ENCODE measurements around the gene ZNF101. TPM values are rescaled to one million over a fixed set of nuclear protein-coding genes. Genes with fewer than 3 reads are reported as not detected.
A peak's percentile ranks its signal among the peaks of the same experiment; 100 is the strongest.

ZNF101 gene
- total and polyA plus RNA-seq, 2 donors (not counting 1 experiment from before 2014, with no cell fraction given): 15.2 to 74.3 TPM

- H3K4me1 Mint-ChIP-seq: peaks cover 8% of the 10 kb centered on the region
- peaks cover 0 to 86% of the 10 kb centered on the region in 2 experiments for H3K36me3 ChIP-seq (replicated peaks in 1 of 2; ENCODE audit: control extremely low read depth in 1 of 2, control insufficient read depth in 1 of 2, extremely low read depth in 1 of 2, insufficient read depth in 2 of 2, low read length in 1 of 2)
- no peaks in the 10 kb centered on the region for H3K27me3 ChIP-seq (replicated peaks in 1 of 4; ENCODE audit: control extremely low read depth in 1 of 4, control insufficient read depth in 3 of 4, insufficient read depth in 4 of 4, low read length in 3 of 4)
- no peak overlapping the region for H3K4me2 ChIP-seq (replicated peaks; ENCODE audit: low read depth, low read length, poor library complexity, severe bottlenecking)
- H4K20me1 ChIP-seq (ENCODE audit: control insufficient read depth, insufficient read depth, low read length, poor library complexity, severe bottlenecking): peaks cover 36% of the 10 kb centered on the region
- DNase-seq: peak; percentile 6
- WGBS (ENCODE audit: insufficient coverage): 97% methylated on average over 31 of the region's 33 CpGs
- no peak overlapping the region for H3K9ac ChIP-seq (ENCODE audit: low read length)
- H3K27me3 Mint-ChIP-seq: no peaks in the 10 kb centered on the region
- H3K9me3 Mint-ChIP-seq (ENCODE audit: insufficient read depth): no peaks in the 10 kb centered on the region
- no peak overlapping the region for H3K27ac ChIP-seq (ENCODE audit: low read length in 2 of 2)
- H3K4me3 ChIP-seq (ENCODE audit: control extremely low read depth in 1 of 5, extremely low read depth in 1 of 5, insufficient read depth in 1 of 5, low read depth in 2 of 5, low read length in 4 of 5): no peak overlapping the region
- H3K9me3 ChIP-seq (ENCODE audit: control extremely low read depth in 1 of 3, control insufficient read depth in 2 of 3, insufficient read depth in 1 of 3, low read length in 2 of 3): no peaks in the 10 kb centered on the region
- H3K79me2 ChIP-seq (ENCODE audit: control insufficient read depth, insufficient read depth, low read length): peaks cover 83% of the 10 kb centered on the region
- ChIA-PET POLR2A (no interaction called here), CTCF (interaction anchor here (0.6 kb wide), 1 partner anchor 11 kb away, joined by 4 read pairs; no protein-coding TSS in a partner anchor)
- intact Hi-C loops (cut with micrococcal nuclease): no loop called here
- H2AFZ ChIP-seq (ENCODE audit: insufficient read depth, low read depth, low read length, poor library complexity, severe bottlenecking): no peak overlapping the region
- ATAC-seq (ENCODE audit: low read depth): no peak
- H3K27ac Mint-ChIP-seq: no peak overlapping the region
- TF ChIP-seq CTCF (IDR thresholded peaks at IDR 0.05): no peak
- no peak for TF ChIP-seq EZH2 (IDR thresholded peaks at IDR 0.05; ENCODE audit: borderline replicate concordance, insufficient read depth, low read depth, low read length, poor library complexity, severe bottlenecking)
- no peak overlapping the region for H3K4me3 Mint-ChIP-seq
- peaks cover 7 to 10% of the 10 kb centered on the region in 2 donors for H3K4me1 ChIP-seq (ENCODE audit: control insufficient read depth in 2 of 2, insufficient read depth in 2 of 2, low read length in 2 of 2)
Measured at GRCh38 chr19:19656451-19657396, 11.9 kb upstream of the ZNF101 start.

GRCh38 chr19:19657397-19657783 is 11.2 kb upstream of the ZNF101 start:
- no peaks in the 10 kb centered on the region for H3K9me3 Mint-ChIP-seq (ENCODE audit: insufficient read depth)
- WGBS (ENCODE audit: insufficient coverage): 97% methylated on average over 10 of the region's 10 CpGs
- Histone ChIP-seq H3K9me3 (ENCODE audit: control extremely low read depth in 1 of 3, control insufficient read depth in 2 of 3, insufficient read depth in 1 of 3, low read length in 2 of 3) (no peaks in the 10 kb centered on the region), H4K20me1 (ENCODE audit: control insufficient read depth, insufficient read depth, low read length, poor library complexity, severe bottlenecking) (peaks cover 32% of the 10 kb centered on the region), H3K27me3 (replicated peaks in 1 of 4; ENCODE audit: control extremely low read depth in 1 of 4, control insufficient read depth in 3 of 4, insufficient read depth in 4 of 4, low read length in 3 of 4) (no peaks in the 10 kb centered on the region), H3K4me3 (ENCODE audit: control extremely low read depth in 1 of 5, extremely low read depth in 1 of 5, insufficient read depth in 1 of 5, low read depth in 2 of 5, low read length in 4 of 5) (no peak overlapping the region), H3K4me1 (ENCODE audit: control insufficient read depth in 2 of 2, insufficient read depth in 2 of 2, low read length in 2 of 2) (peaks cover 14 to 17% of the 10 kb centered on the region in 2 donors), H3K4me2 (replicated peaks; ENCODE audit: low read depth, low read length, poor library complexity, severe bottlenecking) (no peak overlapping the region), H2AFZ (ENCODE audit: insufficient read depth, low read depth, low read length, poor library complexity, severe bottlenecking) (no peak overlapping the region), H3K79me2 (ENCODE audit: control insufficient read depth, insufficient read depth, low read length) (peaks cover 81% of the 10 kb centered on the region), H3K9ac (ENCODE audit: low read length) (no peak overlapping the region), H3K27ac (ENCODE audit: low read length in 2 of 2) (no peak overlapping the region), H3K36me3 (replicated peaks in 1 of 2; ENCODE audit: control extremely low read depth in 1 of 2, control insufficient read depth in 1 of 2, extremely low read depth in 1 of 2, insufficient read depth in 2 of 2, low read length in 1 of 2) (peaks cover 0 to 79% of the 10 kb centered on the region in 2 experiments)
- peaks cover 15% of the 10 kb centered on the region for H3K4me1 Mint-ChIP-seq
- TF ChIP-seq CTCF (IDR thresholded peaks at IDR 0.05) (no peak), EZH2 (IDR thresholded peaks at IDR 0.05; ENCODE audit: borderline replicate concordance, insufficient read depth, low read depth, low read length, poor library complexity, severe bottlenecking) (no peak)
- no peaks in the 10 kb centered on the region for H3K27me3 Mint-ChIP-seq
- CTCF ChIA-PET: interaction anchor here (0.6 kb wide), 1 partner anchor 10 kb away, joined by 4 read pairs; no protein-coding TSS in a partner anchor
- no peak for ATAC-seq (ENCODE audit: low read depth)
- peak; percentile 5 for DNase-seq
- H3K4me3 Mint-ChIP-seq: no peak overlapping the region
- POLR2A ChIA-PET: no interaction called here
- intact Hi-C loops (cut with micrococcal nuclease): no loop called here
- H3K27ac Mint-ChIP-seq: no peak overlapping the region

All from B cell (primary cell).